Measurements from ENCODE around the gene PALLD. TPM values are rescaled to one million over a fixed set of nuclear protein-coding genes. Genes with fewer than 3 reads are reported as not detected.
A peak's percentile ranks its signal among the peaks of the same experiment; 100 is the strongest.

Gene PALLD
- total and polyA plus RNA-seq, 2 of the 8 experiments (the other 6 are each of a cell fraction or from before 2014, with no cell fraction given): 10.5 to 25.0 TPM

- TF ChIP-seq GTF2F1 (IDR thresholded peaks at IDR 0.05; ENCODE audit: borderline replicate concordance, low read depth, low read length) (no peak), JUN (IDR thresholded peaks at IDR 0.05; ENCODE audit: low read depth, low read length) (no peak), CHD2 (IDR thresholded peaks at IDR 0.05; ENCODE audit: low read length) (no peak), SIN3A (conservative IDR thresholded peaks at IDR 0.05 in 1 of 2, IDR thresholded peaks at IDR 0.05 in 1 of 2; ENCODE audit: low read depth in 1 of 2, low read length in 2 of 2) (no peak), TEAD4 (IDR thresholded peaks at IDR 0.05; ENCODE audit: low read depth, low read length) (peak; percentile 13; the same call in 1 of the 2 replicates), CHD7 (IDR thresholded peaks at IDR 0.05; ENCODE audit: insufficient replicate concordance, low read length) (no peak), HDAC2 (IDR thresholded peaks at IDR 0.05; ENCODE audit: borderline replicate concordance in 1 of 2, low read depth in 2 of 2, low read length in 2 of 2) (no peak)
These were observed 380.9 kb downstream of the PALLD start (continued) for GRCh38 chr4:168877511-168878491.

Measured in H1 (cell line).